ENCODE data around the gene ARHGAP24.

DNA sequence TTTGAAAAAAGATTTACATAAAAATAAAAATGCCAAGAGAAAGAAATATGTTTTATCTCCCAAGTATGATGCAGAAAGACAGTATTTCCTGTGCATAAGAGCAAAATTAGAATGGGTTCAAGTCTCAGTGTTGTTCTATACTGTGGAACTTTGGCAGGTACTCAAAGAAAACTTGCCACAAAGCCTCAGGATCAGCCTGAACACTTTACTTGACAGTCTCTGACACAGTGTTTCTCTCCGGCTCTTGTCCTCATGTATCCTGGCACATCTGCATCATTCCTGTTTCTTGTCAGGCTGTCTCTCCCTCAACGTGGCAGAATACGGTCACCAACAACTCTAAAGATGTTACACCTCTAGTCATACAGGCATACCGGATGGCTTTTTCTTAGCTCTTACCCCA is 273.7 kb downstream of the ARHGAP24 start:
- TF ChIP-seq, protein P1, sequence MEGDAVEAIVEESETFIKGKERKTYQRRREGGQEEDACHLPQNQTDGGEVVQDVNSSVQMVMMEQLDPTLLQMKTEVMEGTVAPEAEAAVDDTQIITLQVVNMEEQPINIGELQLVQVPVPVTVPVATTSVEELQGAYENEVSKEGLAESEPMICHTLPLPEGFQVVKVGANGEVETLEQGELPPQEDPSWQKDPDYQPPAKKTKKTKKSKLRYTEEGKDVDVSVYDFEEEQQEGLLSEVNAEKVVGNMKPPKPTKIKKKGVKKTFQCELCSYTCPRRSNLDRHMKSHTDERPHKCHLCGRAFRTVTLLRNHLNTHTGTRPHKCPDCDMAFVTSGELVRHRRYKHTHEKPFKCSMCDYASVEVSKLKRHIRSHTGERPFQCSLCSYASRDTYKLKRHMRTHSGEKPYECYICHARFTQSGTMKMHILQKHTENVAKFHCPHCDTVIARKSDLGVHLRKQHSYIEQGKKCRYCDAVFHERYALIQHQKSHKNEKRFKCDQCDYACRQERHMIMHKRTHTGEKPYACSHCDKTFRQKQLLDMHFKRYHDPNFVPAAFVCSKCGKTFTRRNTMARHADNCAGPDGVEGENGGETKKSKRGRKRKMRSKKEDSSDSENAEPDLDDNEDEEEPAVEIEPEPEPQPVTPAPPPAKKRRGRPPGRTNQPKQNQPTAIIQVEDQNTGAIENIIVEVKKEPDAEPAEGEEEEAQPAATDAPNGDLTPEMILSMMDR (IDR thresholded peaks at IDR 0.05) = no peak
- TF ChIP-seq EZH2 (IDR thresholded peaks at IDR 0.05; ENCODE audit: borderline replicate concordance, insufficient read depth, low read depth, low read length, poor library complexity, severe bottlenecking) = no peak
